Camera-type eye (tissue), 1 donor: ENCODE results near the gene SYTL5. TPM values are rescaled to one million over a fixed set of nuclear protein-coding genes. Genes with fewer than 3 reads are reported as not detected.

Source experiments
- total RNA-seq: library from RNA; depleted of rRNA; stranded (reverse); fragments of >200 nt; gene quantifications from one replicate; pipeline ENCODE4 v1.2.3, GENCODE V29; 2014

Gene SYTL5
- 4.1 TPM for total RNA-seq

GRCh38 chrX:38006291-38006690 is at the start of gene SYTL5:
Gene SYTL5, plus strand, starts transcription at chrX:38006553. Its CDS starts 27,337 bp downstream, at chrX:38033890.

Other genes with a start within 250 kb of the SYTL5 start
- gene CYBB, start 226.5 kb upstream of the SYTL5 start, total RNA-seq: 12.6 TPM
- gene DYNLT3, start 159.0 kb upstream of the SYTL5 start, total RNA-seq: 39.4 TPM
- 50.5 TPM for gene SRPX, start 214.3 kb downstream of the SYTL5 start, total RNA-seq